Medulla oblongata (tissue), 1 donor: ENCODE measurements around the gene AP5S1.
"Not testable (repeated sequence)": the region's sequence is repeated elsewhere in the genome, so short reads cannot be mapped to it uniquely, and the experiment has no call there.

Experiments
- DNase-seq: peaks from one replicate; pipeline ENCODE4 v3.0.0-alpha.2; 2015; ENCODE audit errors: extremely low spot score

The AP5S1 gene

GRCh38 chr20:3794168-3794567, 26.2 kb upstream of the AP5S1 start:
- not testable (repeated sequence) for DNase-seq

GRCh38 chr20:3794701-3795420, 25.5 kb upstream of the AP5S1 start:
- no peak for DNase-seq

- DNase-seq: peak; percentile 93
These were observed 24.6 kb upstream of the AP5S1 start, which contains the start of gene CDC25B for GRCh38 chr20:3795511-3796468. CDC25B (plus strand) TSS chr20:3796310; CDS start chr20:3796532, 222 bp downstream.

GRCh38 chr20:3796477-3797225, 23.7 kb upstream of the AP5S1 start:
- DNase-seq: no peak

- no peak for DNase-seq
These were observed 23.2 kb upstream of the AP5S1 start for GRCh38 chr20:3797226-3797545.

- no peak for DNase-seq
These were observed 22.6 kb upstream of the AP5S1 start for GRCh38 chr20:3797592-3798372.

GRCh38 chr20:3798373-3798768, 22.0 kb upstream of the AP5S1 start:
- DNase-seq: no peak

- DNase-seq: no peak
These were observed 21.5 kb upstream of the AP5S1 start for GRCh38 chr20:3798908-3799248.

- DNase-seq: no peak
These were observed 20.0 kb upstream of the AP5S1 start for GRCh38 chr20:3800256-3800877.

GRCh38 chr20:3800878-3801260, 19.5 kb upstream of the AP5S1 start:
- DNase-seq: no peak

- no peak for DNase-seq
These were observed 19.0 kb upstream of the AP5S1 start for GRCh38 chr20:3801299-3801698.

GRCh38 chr20:3801846-3802245, 18.5 kb upstream of the AP5S1 start:
- DNase-seq: no peak

- no peak for DNase-seq
These were observed 17.7 kb upstream of the AP5S1 start for GRCh38 chr20:3802524-3803239.

GRCh38 chr20:3803289-3803688, 17.1 kb upstream of the AP5S1 start:
- no peak for DNase-seq

- no peak for DNase-seq
These were observed 16.5 kb upstream of the AP5S1 start for GRCh38 chr20:3803854-3804253.

GRCh38 chr20:3804254-3804751, 16.0 kb upstream of the AP5S1 start:
- no peak for DNase-seq

GRCh38 chr20:3804781-3805180, 15.6 kb upstream of the AP5S1 start:
- DNase-seq: no peak

GRCh38 chr20:3808544-3808943, 11.8 kb upstream of the AP5S1 start:
- no peak for DNase-seq

GRCh38 chr20:3811467-3812258, 8.7 kb upstream of the AP5S1 start:
- peak; percentile 98 for DNase-seq
